A673 (cell line): ENCODE data around the gene NEGR1. TPM values are rescaled to one million over a fixed set of nuclear protein-coding genes. Genes with fewer than 3 reads are reported as not detected.
"Not testable (repeated sequence)": the region's sequence is repeated elsewhere in the genome, so short reads cannot be mapped to it uniquely, and the experiment has no call there.

Experiments
- BruUV-seq: library from RNA; stranded (reverse); fragments of 400-500 nt; replicated peaks from 2 replicates; lab custom pipeline; 2021; lab: Mats Ljungman, UMichigan
- CTCF ChIA-PET: fragments of 300-600 bp; sonication (Branson Sonifier 250); formaldehyde crosslinking; loops from one replicate; lab custom pipeline; 2022; ENCODE audit warnings: antibody characterized with exemption; lab: Charles Lee
- POLR2A ChIA-PET: fragments of 300-600 bp; sonication (Branson Sonifier 250); formaldehyde crosslinking; loops from one replicate; lab custom pipeline; 2022; ENCODE audit warnings: antibody characterized with exemption; ENCODE audit not compliant: low non-redundant PET; lab: Charles Lee
- DNase-seq: peaks from one replicate; pipeline ENCODE4 v3.0.0-alpha.2; 2015; ENCODE audit warnings: low spot score
- H3K27ac ChIP-seq: fragments of 200-600 bp; sonication (generic); 2 replicates; pipeline ENCODE4 v1.5.1; 2016; ENCODE audit warnings: mixed run types, low read depth, mild to moderate bottlenecking, mixed read lengths, antibody characterized with exemption, low read length; ENCODE audit not compliant: poor library complexity, severe bottlenecking
- H3K27me3 ChIP-seq: fragments of 200-600 bp; sonication (generic); replicated peaks from 2 replicates; pipeline ENCODE4 v1.6.1; 2017; ENCODE audit warnings: mixed run types, low read depth, mild to moderate bottlenecking, mixed read lengths, antibody characterized with exemption, low read length; ENCODE audit not compliant: insufficient read depth, poor library complexity
- H3K36me3 ChIP-seq: fragments of 200-600 bp; sonication (generic); 2 replicates; pipeline ENCODE4 v1.6.1; 2016; ENCODE audit warnings: mixed run types, mild to moderate bottlenecking, mixed read lengths, antibody characterized with exemption, low read length; ENCODE audit not compliant: insufficient read depth, poor library complexity, severe bottlenecking
- H3K4me1 ChIP-seq: fragments of 200-600 bp; sonication (generic); 2 replicates; pipeline ENCODE4 v1.6.1; 2017; ENCODE audit warnings: mixed run types, mild to moderate bottlenecking, mixed read lengths, antibody characterized with exemption, low read length; ENCODE audit not compliant: insufficient read depth, poor library complexity, severe bottlenecking
- H3K4me3 ChIP-seq: fragments of 200-600 bp; sonication (generic); 2 replicates; pipeline ENCODE4 v1.5.1; 2016; ENCODE audit warnings: low read depth, mixed run types, mild to moderate bottlenecking, mixed read lengths, low read length; ENCODE audit not compliant: poor library complexity, severe bottlenecking
- H3K9me3 ChIP-seq: fragments of 200-600 bp; sonication (generic); 2 replicates; pipeline ENCODE4 v1.6.1; 2016; ENCODE audit warnings: mixed run types, low read depth, mild to moderate bottlenecking, mixed read lengths, antibody characterized with exemption, low read length; ENCODE audit not compliant: poor library complexity, severe bottlenecking
- EZH2 ChIP-seq: fragments of 200-600 bp; sonication (generic); IDR thresholded peaks from 2 replicates; pipeline ENCODE4 v1.6.1; 2017; ENCODE audit warnings: borderline replicate concordance, low read depth, mild to moderate bottlenecking, mixed read lengths, antibody characterized with exemption, low read length; ENCODE audit not compliant: poor library complexity, severe bottlenecking
- intact Hi-C: fragments of 100-400 bp; cut with micrococcal nuclease; formaldehyde crosslinking; loops from one replicate; pipeline ENCODE4 v1.10.0; 2022; ENCODE audit not compliant: unreplicated experiment
- total RNA-seq: library from RNA; stranded (reverse); gene quantifications from 2 replicates; pipeline ENCODE4 v1.2.3, GENCODE V29; 2021
- TF ChIP-seq, protein P1 (sequence below): fragments of 300-800, 200-600 bp; sonication (generic); conservative IDR thresholded peaks from 2 replicates; pipeline ENCODE4 v1.5.1; 2017; ENCODE audit warnings: low read depth, mild to moderate bottlenecking, antibody characterized with exemption, low read length, moderate library complexity, mixed read lengths

The NEGR1 gene
- total RNA-seq, 1 experiment from 2014 or later, result 7.6 TPM

- DNase-seq, result peak; percentile 84
- BruUV-seq, result no TSS peak
- ChIA-PET POLR2A (no interaction called here), CTCF (no interaction called here)
- no peaks in the 10 kb centered on the region for H3K36me3 ChIP-seq
- peaks cover 20% of the 10 kb centered on the region for H3K4me1 ChIP-seq
- intact Hi-C loops, result loop anchor here (1.0 kb wide), 1 partner anchor 10 kb away; no protein-coding TSS in a partner anchor
- no peaks in the 10 kb centered on the region for H3K27me3 ChIP-seq
- H3K4me3 ChIP-seq, result peak overlapping the region; percentile 6
- TF ChIP-seq, protein P1, sequence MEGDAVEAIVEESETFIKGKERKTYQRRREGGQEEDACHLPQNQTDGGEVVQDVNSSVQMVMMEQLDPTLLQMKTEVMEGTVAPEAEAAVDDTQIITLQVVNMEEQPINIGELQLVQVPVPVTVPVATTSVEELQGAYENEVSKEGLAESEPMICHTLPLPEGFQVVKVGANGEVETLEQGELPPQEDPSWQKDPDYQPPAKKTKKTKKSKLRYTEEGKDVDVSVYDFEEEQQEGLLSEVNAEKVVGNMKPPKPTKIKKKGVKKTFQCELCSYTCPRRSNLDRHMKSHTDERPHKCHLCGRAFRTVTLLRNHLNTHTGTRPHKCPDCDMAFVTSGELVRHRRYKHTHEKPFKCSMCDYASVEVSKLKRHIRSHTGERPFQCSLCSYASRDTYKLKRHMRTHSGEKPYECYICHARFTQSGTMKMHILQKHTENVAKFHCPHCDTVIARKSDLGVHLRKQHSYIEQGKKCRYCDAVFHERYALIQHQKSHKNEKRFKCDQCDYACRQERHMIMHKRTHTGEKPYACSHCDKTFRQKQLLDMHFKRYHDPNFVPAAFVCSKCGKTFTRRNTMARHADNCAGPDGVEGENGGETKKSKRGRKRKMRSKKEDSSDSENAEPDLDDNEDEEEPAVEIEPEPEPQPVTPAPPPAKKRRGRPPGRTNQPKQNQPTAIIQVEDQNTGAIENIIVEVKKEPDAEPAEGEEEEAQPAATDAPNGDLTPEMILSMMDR, result no peak
- TF ChIP-seq EZH2, result no peak
- H3K27ac ChIP-seq, result peak overlapping the region; percentile 34
- H3K9me3 ChIP-seq, result no peaks in the 10 kb centered on the region
Observed at GRCh38 chr1:71908871-71909390, 373.4 kb downstream of the NEGR1 start.

GRCh38 chr1:71908303-71908702 lies 374.0 kb downstream of the NEGR1 start:
- no peak for DNase-seq
- POLR2A ChIA-PET, result no interaction called here
- intact Hi-C loops, result no loop called here
- H3K9me3 ChIP-seq, result no peaks in the 10 kb centered on the region
- no peaks in the 10 kb centered on the region for H3K36me3 ChIP-seq
- CTCF ChIA-PET, result no interaction called here
- no peak overlapping the region for H3K27ac ChIP-seq
- no peaks in the 10 kb centered on the region for H3K27me3 ChIP-seq
- TF ChIP-seq, protein P1, result no peak
- no peak for TF ChIP-seq EZH2
- H3K4me1 ChIP-seq, result peaks cover 20% of the 10 kb centered on the region
- no TSS peak for BruUV-seq
- H3K4me3 ChIP-seq, result no peak overlapping the region

DNA sequence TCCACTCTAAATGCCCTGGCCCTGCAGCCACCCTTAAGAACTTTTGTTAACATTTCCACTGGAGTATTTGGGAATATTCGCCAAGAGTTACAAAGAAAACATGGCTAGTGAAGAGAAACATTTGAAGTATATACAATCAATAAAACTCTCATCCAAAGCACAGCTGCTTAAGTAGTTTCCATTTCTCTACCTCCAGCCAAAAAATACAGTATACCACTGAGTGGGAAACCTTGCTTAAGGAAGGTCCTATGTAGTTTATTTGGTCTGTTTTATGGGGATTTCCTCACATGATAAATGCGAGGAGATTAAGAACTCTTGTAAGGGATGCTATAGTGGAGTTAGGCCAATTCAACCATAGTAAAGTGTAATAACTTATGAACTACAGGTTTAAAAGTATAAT lies 382.5 kb downstream of the NEGR1 start:
- H3K27me3 ChIP-seq, result no peaks in the 10 kb centered on the region
- no peak overlapping the region for H3K4me3 ChIP-seq
- H3K9me3 ChIP-seq, result no peaks in the 10 kb centered on the region
- no TSS peak for BruUV-seq
- H3K36me3 ChIP-seq, result no peaks in the 10 kb centered on the region
- H3K27ac ChIP-seq, result no peak overlapping the region
- no peak for TF ChIP-seq EZH2
- TF ChIP-seq, protein P1, result no peak
- H3K4me1 ChIP-seq, result no peaks in the 10 kb centered on the region
- intact Hi-C loops, result no loop called here
- POLR2A ChIA-PET, result no interaction called here
- DNase-seq, result no peak
- CTCF ChIA-PET, result no interaction called here

- H3K36me3 ChIP-seq, H3K9me3 ChIP-seq, H3K4me3 ChIP-seq, POLR2A ChIA-PET, DNase-seq, H3K4me1 ChIP-seq, BruUV-seq, intact Hi-C loops, CTCF ChIA-PET, H3K27me3 ChIP-seq, H3K27ac ChIP-seq: not testable (repeated sequence)
Observed at GRCh38 chr1:71888166-71888565, 394.2 kb downstream of the NEGR1 start.
